Stimulated activated CD8-positive, alpha-beta memory T cell treated with anti-CD3 and anti-CD28 coated beads, Interleukin-2, amount 100 ng/mL, for 48 hours (primary cell): ENCODE results near the gene LCP2.

Experiments
- DNase-seq, 2 donors: peaks; one replicate each; pipeline ENCODE4 v3.0.0-alpha.2; 2020; ENCODE audit warnings: low read depth in 2 of 2

Gene LCP2

DNA sequence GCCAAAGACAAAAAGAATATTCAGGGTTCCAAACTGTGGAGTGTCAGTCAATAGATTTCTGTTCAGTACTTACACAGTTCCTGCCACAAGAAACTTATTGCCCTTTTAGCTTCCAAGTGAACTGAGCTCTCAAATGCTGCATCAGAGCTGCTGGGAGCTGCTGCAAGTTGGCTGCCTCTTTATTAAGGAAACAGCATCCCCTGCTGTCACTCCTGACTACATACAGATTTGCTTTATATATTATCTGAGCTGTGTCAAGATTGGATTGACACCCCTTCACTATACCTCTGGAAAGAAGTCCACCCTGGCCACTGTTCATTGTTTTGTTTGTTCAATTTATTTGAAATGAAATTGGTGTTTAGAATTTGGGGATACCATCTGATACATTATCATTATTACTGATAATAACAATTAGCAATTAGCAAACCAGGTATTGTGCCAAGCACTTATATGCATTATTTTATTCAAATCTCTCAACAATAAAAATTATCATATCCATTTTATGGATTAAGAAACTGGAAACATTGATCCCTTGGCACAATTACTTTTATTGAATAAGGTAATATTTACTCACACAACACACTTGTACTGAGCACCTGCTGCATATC, 81.2 kb downstream of the LCP2 start:
- DNase-seq = no peak

DNA sequence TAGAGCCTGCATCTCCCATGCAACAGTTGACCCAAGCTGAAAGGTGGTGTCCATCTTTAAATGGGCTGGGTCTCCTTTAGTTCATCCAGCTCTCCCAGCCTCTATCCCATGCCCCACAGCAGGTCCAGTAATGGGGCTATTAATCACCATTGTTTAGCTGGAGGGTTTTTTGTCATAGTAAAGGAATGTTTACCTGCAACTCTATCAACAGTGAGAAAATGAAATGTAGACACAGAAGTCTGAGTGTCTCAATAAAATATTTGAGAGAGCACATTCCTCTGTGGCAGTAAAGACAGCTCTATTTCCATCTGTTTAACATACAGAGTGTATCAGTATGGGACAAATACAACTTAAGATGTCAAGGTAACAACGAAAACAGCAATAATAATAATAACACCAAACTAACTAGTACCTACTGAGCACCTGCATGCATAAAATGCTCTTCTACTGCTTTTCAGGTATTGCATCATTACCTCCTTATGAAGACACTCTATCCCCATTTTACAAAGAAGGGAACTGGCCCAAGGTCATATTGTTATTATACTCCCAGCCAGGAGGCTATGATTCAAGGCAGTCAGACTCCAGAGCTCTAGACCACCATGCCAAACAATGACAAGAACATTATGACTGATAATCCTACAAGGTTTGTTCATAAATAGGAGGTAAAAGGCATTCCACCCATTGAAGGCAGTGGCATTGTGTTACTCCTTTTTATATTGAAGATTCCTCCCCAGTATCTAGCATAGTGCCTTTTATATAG, 85.8 kb downstream of the LCP2 start:
- no peak for DNase-seq

DNA sequence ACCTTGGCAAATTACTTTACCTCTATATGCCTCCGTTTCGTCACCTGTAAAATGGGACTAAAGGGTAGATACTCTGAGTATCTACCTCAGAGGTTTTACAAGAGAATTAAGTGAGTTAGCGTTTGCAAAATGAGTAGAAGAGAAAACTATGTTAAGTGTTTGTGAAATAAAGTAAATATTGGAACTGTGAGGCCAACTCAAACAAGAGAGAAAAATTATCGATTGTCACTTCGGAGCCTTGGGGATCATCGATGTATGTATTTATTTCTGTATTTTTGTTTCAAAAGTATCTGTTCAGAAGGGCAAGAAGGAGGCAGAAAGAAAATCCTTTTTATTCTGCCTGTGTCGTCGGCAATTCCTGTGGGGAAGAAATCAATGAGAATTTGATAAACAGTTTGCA, 90.6 kb downstream of the LCP2 start:
- DNase-seq = no peak

DNA sequence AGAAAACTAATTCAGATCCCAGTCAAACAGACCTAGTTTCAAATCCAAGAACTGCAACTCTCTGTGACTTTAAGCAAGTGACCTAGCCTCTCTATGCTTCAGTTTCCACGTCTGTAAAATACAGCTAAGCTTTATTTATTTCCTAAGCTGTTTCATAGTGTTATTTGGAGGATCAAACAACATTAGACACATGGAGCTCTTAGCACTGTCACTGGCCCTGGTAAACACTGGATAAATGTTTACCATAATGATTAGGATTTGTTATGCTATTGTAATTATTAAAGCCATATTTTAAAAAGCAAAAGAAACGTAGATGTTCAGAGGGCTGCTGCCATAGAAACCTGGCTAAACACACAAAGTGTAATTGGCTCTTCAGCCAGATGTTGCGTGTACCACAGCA, 91.4 kb downstream of the LCP2 start:
- DNase-seq = no peak

DNA sequence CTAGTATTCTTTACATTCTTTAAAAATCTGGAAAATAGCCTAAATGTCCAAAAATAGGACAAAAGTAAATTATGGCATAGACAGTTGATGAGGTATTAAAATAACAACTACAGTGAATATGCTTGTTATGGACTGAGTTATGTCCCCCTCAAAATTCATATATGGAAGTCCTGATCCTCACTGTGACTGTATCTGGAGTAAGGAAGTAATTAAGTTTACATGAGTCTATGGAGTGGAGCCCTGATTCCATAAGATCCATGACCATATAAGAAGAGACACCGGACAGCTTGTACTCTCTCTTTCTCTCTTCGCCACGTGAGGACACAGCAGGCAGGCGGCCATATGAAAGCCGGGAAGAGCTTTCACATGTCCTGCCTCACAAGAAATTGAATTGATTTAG, 93.4 kb downstream of the LCP2 start:
- no peak for DNase-seq

DNA sequence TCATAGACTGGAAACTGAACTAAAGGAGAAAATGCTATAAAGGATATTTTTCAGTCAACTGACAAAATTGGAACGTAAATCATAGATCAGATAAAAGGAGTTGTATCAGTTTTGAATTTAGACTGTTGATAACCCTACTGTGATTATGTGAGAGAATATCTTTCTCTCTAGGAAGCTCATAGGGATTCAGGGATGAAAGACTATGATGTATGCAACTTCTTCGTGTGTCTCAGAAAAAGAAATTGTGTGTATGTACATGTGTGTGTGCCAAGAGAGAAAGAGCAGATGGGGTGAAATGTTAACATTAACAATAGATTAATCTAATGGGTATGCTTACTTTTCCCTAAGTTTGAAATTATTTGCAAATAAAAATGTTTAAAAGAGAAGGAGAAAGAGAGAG, 95.5 kb downstream of the LCP2 start:
- no peak for DNase-seq

DNA sequence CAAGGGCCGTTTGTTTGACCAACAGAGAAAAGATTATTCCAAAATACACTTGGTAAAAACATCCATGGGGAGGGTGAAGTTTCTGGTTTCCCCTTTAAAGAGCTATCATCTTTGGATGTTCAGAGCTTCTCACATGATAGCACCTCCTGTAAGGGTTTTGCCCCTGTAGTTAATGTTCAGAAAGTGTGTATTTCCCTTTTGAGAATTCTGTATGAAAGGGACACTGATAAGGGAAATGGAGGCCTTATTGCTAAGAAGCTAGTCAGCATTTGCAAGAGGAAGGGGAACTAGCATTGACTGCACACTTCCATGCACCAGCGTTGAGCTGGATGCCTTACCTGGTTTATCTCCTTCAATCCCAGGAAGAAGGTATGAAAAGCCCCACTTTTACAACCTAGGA, 96.3 kb downstream of the LCP2 start:
- DNase-seq = no peak

DNA sequence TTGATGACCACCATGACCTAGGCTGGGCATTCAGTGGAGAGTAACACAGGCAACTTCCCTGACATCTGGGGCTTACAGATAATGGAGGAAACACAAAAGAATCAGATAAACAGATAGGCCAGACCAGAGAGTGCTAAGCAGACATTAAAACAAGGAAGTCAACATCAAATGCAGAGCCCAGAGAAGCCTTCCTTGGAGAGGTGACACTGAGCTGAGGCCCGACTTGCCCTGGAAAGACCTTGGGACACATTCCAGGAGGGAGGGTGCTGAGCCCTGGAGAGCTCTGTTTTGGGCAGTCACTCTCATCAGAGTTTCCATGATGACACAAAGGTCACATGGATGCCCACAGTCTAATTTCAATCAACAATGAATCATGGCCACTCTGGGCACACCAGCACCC, 96.7 kb downstream of the LCP2 start:
- no peak for DNase-seq
